Spleen (tissue), 11 donors: ENCODE data around the gene SNRPA1. TPM values are rescaled to one million over a fixed set of nuclear protein-coding genes. Genes with fewer than 3 reads are reported as not detected.

Source experiments
- DNase-seq: peaks from one replicate; pipeline ENCODE4 v3.0.0-alpha.2; 2020
- H3K27ac ChIP-seq, 8 donors: fragments of 200-600 bp; sonication (generic) in 7 of 8; 1 replicate in 4 of 8; 2 replicates in 4 of 8; pipeline versions ENCODE4 v1.5.0 to v1.8.0; 2016 to 2021; ENCODE audit warnings: inconsistent platforms in 4 of 8, mild to moderate bottlenecking in 4 of 8, moderate library complexity in 1 of 8
- H3K27me3 ChIP-seq, 7 donors: fragments of 200-600 bp; sonication (generic) in 6 of 7; replicated peaks in 1 of 7; 1 replicate in 4 of 7; 2 replicates in 3 of 7; pipeline versions ENCODE4 v1.5.0 to v1.8.0; 2016 to 2021; ENCODE audit warnings: inconsistent platforms in 3 of 7, mild to moderate bottlenecking in 1 of 7
- H3K36me3 ChIP-seq, 6 donors: fragments of 200-600 bp; sonication (generic) in 5 of 6; 1 replicate in 4 of 6; 2 replicates in 2 of 6; pipeline versions ENCODE4 v1.5.0 to v1.8.0; 2016 to 2021; ENCODE audit warnings: inconsistent platforms in 2 of 6
- H3K4me1 ChIP-seq, 6 donors: fragments of 200-600 bp; sonication (generic) in 5 of 6; 1 replicate in 3 of 6; 2 replicates in 3 of 6; pipeline versions ENCODE4 v1.5.0 to v1.8.0; 2016 to 2021; ENCODE audit warnings: inconsistent platforms in 3 of 6
- H3K4me3 ChIP-seq, 8 donors: fragments of 200-600 bp; sonication (generic) in 7 of 8; 1 replicate in 4 of 8; 2 replicates in 4 of 8; pipeline versions ENCODE4 v1.5.0 to v1.8.0; 2016 to 2021; ENCODE audit warnings: inconsistent platforms in 4 of 8, mild to moderate bottlenecking in 4 of 8, moderate library complexity in 2 of 8
- H3K9me3 ChIP-seq, 8 donors: fragments of 200-600 bp; sonication (generic) in 7 of 8; 1 replicate in 4 of 8; 2 replicates in 4 of 8; pipeline versions ENCODE4 v1.5.0 to v1.8.0; 2016 to 2021; ENCODE audit warnings: inconsistent platforms in 4 of 8
- POLR2A ChIP-seq, 3 donors: fragments of 450-650 bp; IDR thresholded peaks; one replicate each; pipeline ENCODE4 v1.5.1; 2017; ENCODE audit warnings: antibody characterized with exemption in 3 of 3, mild to moderate bottlenecking in 1 of 3
- POLR2AphosphoS5 ChIP-seq, 3 donors: sonication (generic); formaldehyde crosslinking; IDR thresholded peaks; one replicate each; pipeline ENCODE4 v1.5.1; 2017; ENCODE audit warnings: antibody characterized with exemption in 3 of 3
- WGBS, 5 donors: extraction: QIAGEN DNeasy Blood & Tissue Kit in 3 of 5; methylation state at CpG; one replicate each; pipeline versions ENCODE4 v1.1.5 to v1.1.7; 2013 to 2018; 5-methylcytosine and 5-hydroxymethylcytosine counted together
- intact Hi-C: fragments of 100-400 bp; cut with DNase I; formaldehyde crosslinking; loops from one replicate; pipeline ENCODE4 v1.15.0; 2023; ENCODE audit warnings: low total_unique reads
- polyA plus RNA-seq, 3 donors: library from polyadenylated mRNA; stranded (reverse); fragments of 200-250 nt; gene quantifications; one replicate each; pipeline ENCODE4 v1.2.1, GENCODE V29; 2013
- total RNA-seq, 7 donors: library from RNA; depleted of rRNA in 3 of 7; stranded (reverse); fragments of >200 nt in 3 of 7; fragmentation: NEBNext Ultra II Directional in 4 of 7; extraction: Animal tissue kit (Norgen Biotek cat#: 25700) in 4 of 7; gene quantifications; one replicate each; pipeline versions ENCODE4 v1.1.0 to v1.2.1, GENCODE V29; 2016 to 2021
- TF ChIP-seq, protein P1 (sequence below), 11 experiments: fragments of 200-600 bp in 7 of 11; fragments of 450-650 bp in 4 of 11; sonication (generic) in 4 of 11; IDR thresholded peaks in 8 of 11; conservative IDR thresholded peaks in 3 of 11; 1 replicate in 7 of 11; 2 replicates in 4 of 11; pipeline versions ENCODE4 v1.4.0 to v1.8.0; 2016 to 2021; ENCODE audit warnings: antibody characterized with exemption in 11 of 11, inconsistent platforms in 4 of 11, mild to moderate bottlenecking in 1 of 11
- donor health status: healthy with polysubstance abuse.
- donor health status: DM: no; HTN: no; CAD: no; lungs with moderate emphysema.
- donor health status: DM: no; HTN: no; CAD: no.
- donor health status: Bipolar disorder and iron deficiency.
- donor health status: healthy.
- donor health status: DM: no; HTN: no; CAD: no.
- donor health status: DM: yes; HTN: yes; CAD: no.

Gene SNRPA1
- total and polyA plus RNA-seq, 10 donors = 56.2 to 85.4 (median 74.6) TPM

DNA sequence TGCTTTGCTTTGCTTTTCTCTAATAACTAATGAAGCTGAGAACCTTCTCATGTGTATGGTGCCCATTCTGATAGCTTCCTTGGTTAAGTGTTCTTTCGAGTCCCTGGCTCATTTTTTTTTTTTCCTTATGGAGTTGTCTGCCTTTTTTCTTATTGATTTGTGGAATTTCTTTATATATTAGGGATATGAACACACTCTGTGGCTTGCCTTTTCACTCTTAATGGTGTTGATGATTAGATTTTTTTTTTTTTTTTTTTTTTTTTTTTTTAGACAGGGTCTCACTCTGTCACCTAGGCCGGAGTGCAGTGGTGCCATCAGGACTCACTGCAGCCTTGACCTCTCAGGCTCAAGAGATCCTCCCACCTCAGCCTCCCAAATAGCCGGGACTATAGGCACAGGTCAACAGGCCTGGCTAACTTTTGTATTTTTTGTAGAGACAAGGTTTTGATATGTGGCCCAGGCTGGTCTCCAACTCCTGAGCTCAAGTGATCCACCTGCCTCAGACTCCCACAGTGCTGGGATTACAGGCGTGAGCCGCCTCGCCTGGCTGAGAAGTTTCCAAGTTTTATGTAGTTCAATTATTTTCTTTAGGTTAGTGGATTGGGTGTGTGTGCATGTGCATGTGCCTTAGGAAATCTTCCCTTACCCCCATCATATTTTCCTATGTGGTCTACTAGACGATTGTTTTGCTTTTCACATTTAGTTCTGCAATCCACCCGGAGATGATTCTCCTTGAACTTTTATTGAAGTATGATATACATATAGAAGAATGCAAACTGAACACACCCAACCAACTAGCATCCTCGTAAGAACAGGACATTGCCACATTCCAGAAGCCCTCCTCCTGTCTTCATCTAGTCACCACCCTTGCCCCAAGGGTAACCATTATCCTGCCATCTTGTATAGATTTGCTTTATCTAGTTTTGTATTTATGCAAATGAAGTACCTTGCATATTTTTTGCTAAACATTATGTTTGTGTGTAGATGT lies 1.7 kb upstream of the SNRPA1 start:
- peaks cover 24 to 55% (median 41%) of the 10 kb centered on the region in 6 donors for H3K4me1 ChIP-seq

DNA sequence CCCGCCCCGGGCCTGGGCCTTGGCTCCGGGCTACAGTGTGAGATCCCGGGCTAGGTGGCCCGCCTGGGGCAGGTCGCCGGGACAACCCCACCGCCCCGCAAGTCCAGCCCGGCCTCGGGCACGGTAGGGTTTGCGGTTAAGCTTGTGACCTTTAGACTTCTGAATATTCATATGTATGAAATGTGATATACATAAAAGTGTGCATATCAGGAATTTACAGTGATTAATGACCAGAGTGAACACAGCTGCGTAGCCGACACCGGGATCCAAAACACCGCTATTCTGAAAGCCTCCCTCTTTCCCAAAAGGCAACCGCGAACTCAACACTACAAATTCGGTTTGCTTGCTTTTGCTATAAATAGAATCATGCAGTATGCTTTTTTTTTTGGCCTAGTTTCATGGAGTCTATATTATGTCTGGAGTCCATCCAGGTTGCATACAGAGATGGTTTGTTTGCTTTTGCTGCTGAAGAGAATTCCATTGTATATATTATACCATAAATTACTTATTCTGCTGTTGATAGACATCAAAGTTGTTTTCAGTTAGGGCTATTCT lies 636 bp upstream of the SNRPA1 start:
- H3K9me3 ChIP-seq = no peaks in the 10 kb centered on the region
- peaks cover 0 to 21% (median 4%) of the 10 kb centered on the region in 6 donors for H3K36me3 ChIP-seq
- peak; percentile 94 for DNase-seq
- no peaks in the 10 kb centered on the region for H3K27me3 ChIP-seq
- H3K27ac ChIP-seq = peak overlapping the region; percentile 85 to 98 (median 96)
- peak overlapping the region; percentile 80 to 100 (median 95) for H3K4me3 ChIP-seq
- intact Hi-C loops = loop anchor here (5.0 kb wide), 1 partner anchor 347 kb away; no protein-coding TSS in a partner anchor
- H3K4me1 ChIP-seq = peaks cover 28 to 64% (median 47%) of the 10 kb centered on the region in 6 donors
- no peak for TF ChIP-seq POLR2AphosphoS5 (IDR thresholded peaks at IDR 0.05)
- TF ChIP-seq, protein P1, sequence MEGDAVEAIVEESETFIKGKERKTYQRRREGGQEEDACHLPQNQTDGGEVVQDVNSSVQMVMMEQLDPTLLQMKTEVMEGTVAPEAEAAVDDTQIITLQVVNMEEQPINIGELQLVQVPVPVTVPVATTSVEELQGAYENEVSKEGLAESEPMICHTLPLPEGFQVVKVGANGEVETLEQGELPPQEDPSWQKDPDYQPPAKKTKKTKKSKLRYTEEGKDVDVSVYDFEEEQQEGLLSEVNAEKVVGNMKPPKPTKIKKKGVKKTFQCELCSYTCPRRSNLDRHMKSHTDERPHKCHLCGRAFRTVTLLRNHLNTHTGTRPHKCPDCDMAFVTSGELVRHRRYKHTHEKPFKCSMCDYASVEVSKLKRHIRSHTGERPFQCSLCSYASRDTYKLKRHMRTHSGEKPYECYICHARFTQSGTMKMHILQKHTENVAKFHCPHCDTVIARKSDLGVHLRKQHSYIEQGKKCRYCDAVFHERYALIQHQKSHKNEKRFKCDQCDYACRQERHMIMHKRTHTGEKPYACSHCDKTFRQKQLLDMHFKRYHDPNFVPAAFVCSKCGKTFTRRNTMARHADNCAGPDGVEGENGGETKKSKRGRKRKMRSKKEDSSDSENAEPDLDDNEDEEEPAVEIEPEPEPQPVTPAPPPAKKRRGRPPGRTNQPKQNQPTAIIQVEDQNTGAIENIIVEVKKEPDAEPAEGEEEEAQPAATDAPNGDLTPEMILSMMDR (IDR thresholded peaks at IDR 0.05 in 8 of 11, conservative IDR thresholded peaks at IDR 0.05 in 3 of 11) = no peak
- no peak for TF ChIP-seq POLR2A (IDR thresholded peaks at IDR 0.05)
- 2 to 3% (median 2%) methylated on average over 18 to 20 of the region's 20 CpGs for WGBS, 5 donors

More for the DNA sequence above, 1.7 kb upstream of the SNRPA1 start:
- H3K4me3 ChIP-seq = peak overlapping the region in 3 of 8 donors; percentile 87 to 96 (median 95)
- intact Hi-C loops = loop anchor here (5.0 kb wide), 1 partner anchor 346 kb away; no protein-coding TSS in a partner anchor
- peak overlapping the region in 2 of 8 donors; percentile 96 to 97 for H3K27ac ChIP-seq
- no peak for DNase-seq
- TF ChIP-seq, protein P1 (IDR thresholded peaks at IDR 0.05 in 8 of 11, conservative IDR thresholded peaks at IDR 0.05 in 3 of 11) = no peak
- no peak for TF ChIP-seq POLR2AphosphoS5 (IDR thresholded peaks at IDR 0.05)
- TF ChIP-seq POLR2A (IDR thresholded peaks at IDR 0.05) = no peak
- no peaks in the 10 kb centered on the region for H3K27me3 ChIP-seq
- 82 to 90% (median 88%) methylated on average over 9 of the region's 9 CpGs for WGBS, 5 donors
- H3K36me3 ChIP-seq = peaks cover 0 to 10% (median 0%) of the 10 kb centered on the region in 6 donors
- H3K9me3 ChIP-seq = no peaks in the 10 kb centered on the region

DNA sequence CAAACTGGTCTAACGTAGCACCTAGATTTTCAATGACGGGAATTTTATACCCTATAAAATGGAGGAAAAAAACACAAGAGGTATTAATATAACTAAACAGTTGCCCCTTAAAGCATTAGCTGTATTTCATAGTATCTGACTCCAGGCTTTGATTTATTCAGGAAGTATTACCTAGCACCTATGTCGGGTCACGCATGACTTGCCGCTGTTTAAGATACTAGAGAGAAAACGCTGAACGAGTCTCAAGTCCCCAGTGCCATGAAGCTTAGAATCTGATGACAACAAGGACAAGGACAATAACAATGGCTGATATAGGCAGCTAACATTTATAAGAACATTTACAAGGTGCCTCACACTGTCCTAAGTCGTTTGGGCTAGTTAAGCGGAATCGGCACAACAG lies 1.9 kb downstream of the SNRPA1 start:
- peak overlapping the region in 7 of 8 donors; percentile 80 to 97 (median 95) for H3K4me3 ChIP-seq
- peak overlapping the region in 4 of 8 donors; percentile 95 to 97 (median 96) for H3K27ac ChIP-seq
- no peak for TF ChIP-seq POLR2AphosphoS5 (IDR thresholded peaks at IDR 0.05)
- TF ChIP-seq POLR2A (IDR thresholded peaks at IDR 0.05) = no peak
- TF ChIP-seq, protein P1 (IDR thresholded peaks at IDR 0.05 in 8 of 11, conservative IDR thresholded peaks at IDR 0.05 in 3 of 11) = no peak
- H3K9me3 ChIP-seq = no peaks in the 10 kb centered on the region
- peaks cover 36 to 82% (median 56%) of the 10 kb centered on the region in 6 donors for H3K4me1 ChIP-seq
- DNase-seq = no peak
- intact Hi-C loops = no loop called here
- WGBS, 5 donors = 50 to 70% (median 62%) methylated on average over 10 of the region's 10 CpGs
- peaks cover 0 to 45% (median 20%) of the 10 kb centered on the region in 6 donors for H3K36me3 ChIP-seq
- no peaks in the 10 kb centered on the region for H3K27me3 ChIP-seq
